CD4-positive, alpha-beta memory T cell (primary cell): ENCODE data around the gene OR13C9. TPM values are rescaled to one million over a fixed set of nuclear protein-coding genes. Genes with fewer than 3 reads are reported as not detected.
"Not testable (repeated sequence)": the region's sequence is repeated elsewhere in the genome, so short reads cannot be mapped to it uniquely, and the experiment has no call there.

Experiments
- CTCF ChIA-PET: fragments of 350-600 bp; sonication (Branson Sonifier 250); formaldehyde crosslinking; loops from one replicate; lab custom pipeline; 2021; ENCODE audit warnings: inconsistent platforms; ENCODE audit not compliant: partially characterized antibody; lab: Charles Lee
- POLR2A ChIA-PET: fragments of 350-600 bp; sonication (Branson Sonifier 250); formaldehyde crosslinking; loops from one replicate; lab custom pipeline; 2021; ENCODE audit not compliant: partially characterized antibody; lab: Charles Lee
- DNase-seq, 5 donors: peaks; one replicate each; pipeline versions ENCODE4 v3.0.0 to v3.0.0-alpha.2; 2020 to 2022; ENCODE audit warnings: mixed read lengths in 1 of 5
- H3K27ac ChIP-seq: one replicate; pipeline ENCODE4 v1.7.0; 2013; ENCODE audit warnings: low read depth, low read length
- H3K27me3 ChIP-seq: 2 replicates; pipeline ENCODE4 v1.7.0; 2013; ENCODE audit warnings: mild to moderate bottlenecking, low read length, moderate library complexity; ENCODE audit not compliant: insufficient read depth
- H3K36me3 ChIP-seq: 2 replicates; pipeline ENCODE4 v1.7.0; 2013; ENCODE audit warnings: mild to moderate bottlenecking, low read length, moderate library complexity; ENCODE audit not compliant: insufficient read depth
- H3K4me1 ChIP-seq: 2 replicates; pipeline ENCODE4 v1.7.0; 2013; ENCODE audit warnings: mild to moderate bottlenecking, low read length, moderate library complexity; ENCODE audit not compliant: insufficient read depth
- H3K4me3 ChIP-seq, 2 donors: one replicate each; pipeline ENCODE4 v1.7.0; 2013; ENCODE audit warnings: low read length in 2 of 2, mild to moderate bottlenecking in 1 of 2
- H3K9me3 ChIP-seq, 2 donors: one replicate each; pipeline ENCODE4 v1.7.0; 2013; ENCODE audit warnings: low read length in 2 of 2, control low read depth in 1 of 2; ENCODE audit not compliant: control insufficient read depth in 1 of 2
- H3K27ac Mint-ChIP-seq, 7 donors: one replicate each; pipeline ENCODE4 v1.8.0; 2020 to 2021; ENCODE audit warnings: mixed read lengths in 7 of 7, mild to moderate bottlenecking in 6 of 7, inconsistent platforms in 3 of 7, moderate library complexity in 3 of 7
- H3K27me3 Mint-ChIP-seq, 2 donors: one replicate each; pipeline ENCODE4 v1.8.0; 2020 to 2021; ENCODE audit warnings: mixed read lengths in 2 of 2
- H3K36me3 Mint-ChIP-seq, 2 donors: one replicate each; pipeline ENCODE4 v1.8.0; 2020 to 2021; ENCODE audit warnings: mixed read lengths in 2 of 2, inconsistent platforms in 1 of 2, mild to moderate bottlenecking in 1 of 2
- H3K4me1 Mint-ChIP-seq, 4 donors: one replicate each; pipeline ENCODE4 v1.8.0; 2020 to 2021; ENCODE audit warnings: mixed read lengths in 4 of 4, mild to moderate bottlenecking in 1 of 4
- H3K4me3 Mint-ChIP-seq, 8 donors: one replicate each; pipeline ENCODE4 v1.8.0; 2020 to 2021; ENCODE audit warnings: mixed read lengths in 8 of 8, mild to moderate bottlenecking in 7 of 8, moderate library complexity in 6 of 8, inconsistent platforms in 3 of 8
- H3K9me3 Mint-ChIP-seq, 8 donors: one replicate each; pipeline ENCODE4 v1.8.0; 2020 to 2021; ENCODE audit warnings: mixed read lengths in 8 of 8, mild to moderate bottlenecking in 5 of 8, inconsistent platforms in 3 of 8, moderate library complexity in 1 of 8
- intact Hi-C: fragments of 100-400 bp; cut with micrococcal nuclease; formaldehyde crosslinking; loops from one replicate; pipeline ENCODE4 v1.15.1; 2023
- polyA plus RNA-seq, 2 donors: library from polyadenylated mRNA; unstranded; fragments of 300-500 nt; fragmentation: Illumina TruSeq; gene quantifications; one replicate each; pipeline ENCODE4 v1.2.3, GENCODE V29; 2021
- total RNA-seq, 2 experiments: library from RNA; stranded (reverse); gene quantifications; one replicate each; pipeline ENCODE4 v1.2.3, GENCODE V29; 2021

OR13C9 gene
- total and polyA plus RNA-seq, 4 experiments from 2014 or later: not detected

- Mint-ChIP-seq H3K4me3 (no peak overlapping the region), H3K27me3 (peaks cover 0 to 2% of the 10 kb centered on the region in 2 donors), H3K4me1 (no peaks in the 10 kb centered on the region), H3K36me3 (no peaks in the 10 kb centered on the region), H3K9me3 (peaks cover 0 to 3% (median 0%) of the 10 kb centered on the region in 8 donors), H3K27ac (no peak overlapping the region)
- H3K4me1 ChIP-seq: no peaks in the 10 kb centered on the region
- no peak overlapping the region for H3K4me3 ChIP-seq
- ChIA-PET POLR2A (no interaction called here), CTCF (no interaction called here)
- no peaks in the 10 kb centered on the region for H3K36me3 ChIP-seq
- no peaks in the 10 kb centered on the region for H3K27me3 ChIP-seq
- H3K27ac ChIP-seq: no peak overlapping the region
- DNase-seq: no peak
- H3K9me3 ChIP-seq: no peaks in the 10 kb centered on the region
- intact Hi-C loops: no loop called here
Measured at GRCh38 chr9:104608336-104608735, 9.7 kb downstream of the OR13C9 start.

GRCh38 chr9:104606152-104606551 lies 11.9 kb downstream of the OR13C9 start:
- Histone ChIP-seq H3K27me3 (no peaks in the 10 kb centered on the region), H3K9me3 (no peaks in the 10 kb centered on the region), H3K36me3 (no peaks in the 10 kb centered on the region), H3K4me1 (no peaks in the 10 kb centered on the region), H3K4me3 (no peak overlapping the region), H3K27ac (no peak overlapping the region)
- no peak overlapping the region for H3K4me3 Mint-ChIP-seq
- no peaks in the 10 kb centered on the region for H3K36me3 Mint-ChIP-seq
- no peak for DNase-seq
- no peaks in the 10 kb centered on the region for H3K4me1 Mint-ChIP-seq
- POLR2A ChIA-PET: no interaction called here
- no peak overlapping the region for H3K27ac Mint-ChIP-seq
- intact Hi-C loops: no loop called here
- no peaks in the 10 kb centered on the region for H3K27me3 Mint-ChIP-seq
- CTCF ChIA-PET: no interaction called here
- no peaks in the 10 kb centered on the region for H3K9me3 Mint-ChIP-seq

- H3K4me1 ChIP-seq, H3K27me3 ChIP-seq, H3K4me3 Mint-ChIP-seq, H3K9me3 ChIP-seq, H3K4me3 ChIP-seq, H3K4me1 Mint-ChIP-seq, H3K27me3 Mint-ChIP-seq, intact Hi-C loops, DNase-seq, H3K36me3 ChIP-seq, H3K27ac ChIP-seq, POLR2A ChIA-PET, H3K27ac Mint-ChIP-seq, H3K9me3 Mint-ChIP-seq, CTCF ChIA-PET, H3K36me3 Mint-ChIP-seq: not testable (repeated sequence)
Measured at GRCh38 chr9:104605527-104605926, 12.5 kb downstream of the OR13C9 start, which contains the start of gene OR13C2. OR13C2 (minus strand) TSS chr9:104605627; CDS start chr9:104605627, 0 bp downstream.

- Histone ChIP-seq H3K36me3 (no peaks in the 10 kb centered on the region), H3K9me3 (no peaks in the 10 kb centered on the region), H3K27me3 (no peaks in the 10 kb centered on the region), H3K4me1 (no peaks in the 10 kb centered on the region), H3K4me3 (no peak overlapping the region), H3K27ac (no peak overlapping the region)
- Mint-ChIP-seq H3K9me3 (no peaks in the 10 kb centered on the region), H3K4me3 (no peak overlapping the region), H3K27ac (no peak overlapping the region), H3K27me3 (no peaks in the 10 kb centered on the region), H3K36me3 (no peaks in the 10 kb centered on the region), H3K4me1 (no peaks in the 10 kb centered on the region)
- no peak for DNase-seq
- POLR2A ChIA-PET: no interaction called here
- CTCF ChIA-PET: no interaction called here
- intact Hi-C loops: no loop called here
Measured at GRCh38 chr9:104604801-104605200, 13.2 kb downstream of the OR13C9 start.

GRCh38 chr9:104599313-104599712 lies 18.7 kb downstream of the OR13C9 start, which contains the start of gene OR13C5:
OR13C5 (minus strand) TSS chr9:104599413; CDS start chr9:104599413, 0 bp downstream.
- CTCF ChIA-PET, H3K4me3 ChIP-seq, H3K9me3 ChIP-seq, H3K4me1 ChIP-seq, H3K27me3 ChIP-seq, H3K36me3 Mint-ChIP-seq, H3K4me3 Mint-ChIP-seq, H3K4me1 Mint-ChIP-seq, H3K27ac ChIP-seq, H3K27ac Mint-ChIP-seq, H3K9me3 Mint-ChIP-seq, DNase-seq, H3K27me3 Mint-ChIP-seq, H3K36me3 ChIP-seq, POLR2A ChIA-PET, intact Hi-C loops: not testable (repeated sequence)

- H3K9me3 Mint-ChIP-seq, CTCF ChIA-PET, H3K4me1 ChIP-seq, H3K27me3 Mint-ChIP-seq, H3K27ac ChIP-seq, H3K36me3 ChIP-seq, H3K27ac Mint-ChIP-seq, H3K27me3 ChIP-seq, H3K9me3 ChIP-seq, POLR2A ChIA-PET, H3K4me3 Mint-ChIP-seq, H3K4me3 ChIP-seq, DNase-seq, intact Hi-C loops, H3K4me1 Mint-ChIP-seq, H3K36me3 Mint-ChIP-seq: not testable (repeated sequence)
Measured at GRCh38 chr9:104598749-104599148, 19.3 kb downstream of the OR13C9 start.

- DNase-seq: no peak
- Mint-ChIP-seq H3K27ac (no peak overlapping the region), H3K9me3 (peaks cover 0 to 16% (median 3%) of the 10 kb centered on the region in 8 donors), H3K36me3 (no peaks in the 10 kb centered on the region), H3K4me1 (no peaks in the 10 kb centered on the region), H3K4me3 (no peak overlapping the region), H3K27me3 (no peaks in the 10 kb centered on the region)
- H3K4me1 ChIP-seq: no peaks in the 10 kb centered on the region
- ChIA-PET POLR2A (no interaction called here), CTCF (no interaction called here)
- H3K27me3 ChIP-seq: no peaks in the 10 kb centered on the region
- no peaks in the 10 kb centered on the region for H3K36me3 ChIP-seq
- intact Hi-C loops: no loop called here
- H3K9me3 ChIP-seq: no peaks in the 10 kb centered on the region
- H3K27ac ChIP-seq: no peak overlapping the region
- no peak overlapping the region for H3K4me3 ChIP-seq
Measured at GRCh38 chr9:104589626-104590025, 28.4 kb downstream of the OR13C9 start.
